ENCODE data around the gene HOXB3.
A peak's percentile ranks its signal among the peaks of the same experiment; 100 is the strongest.

Gene HOXB3

GRCh38 chr17:48612456-48612853 is 22.4 kb upstream of the HOXB3 start:
- no peak for DNase-seq (ENCODE audit: low spot score)

DNA sequence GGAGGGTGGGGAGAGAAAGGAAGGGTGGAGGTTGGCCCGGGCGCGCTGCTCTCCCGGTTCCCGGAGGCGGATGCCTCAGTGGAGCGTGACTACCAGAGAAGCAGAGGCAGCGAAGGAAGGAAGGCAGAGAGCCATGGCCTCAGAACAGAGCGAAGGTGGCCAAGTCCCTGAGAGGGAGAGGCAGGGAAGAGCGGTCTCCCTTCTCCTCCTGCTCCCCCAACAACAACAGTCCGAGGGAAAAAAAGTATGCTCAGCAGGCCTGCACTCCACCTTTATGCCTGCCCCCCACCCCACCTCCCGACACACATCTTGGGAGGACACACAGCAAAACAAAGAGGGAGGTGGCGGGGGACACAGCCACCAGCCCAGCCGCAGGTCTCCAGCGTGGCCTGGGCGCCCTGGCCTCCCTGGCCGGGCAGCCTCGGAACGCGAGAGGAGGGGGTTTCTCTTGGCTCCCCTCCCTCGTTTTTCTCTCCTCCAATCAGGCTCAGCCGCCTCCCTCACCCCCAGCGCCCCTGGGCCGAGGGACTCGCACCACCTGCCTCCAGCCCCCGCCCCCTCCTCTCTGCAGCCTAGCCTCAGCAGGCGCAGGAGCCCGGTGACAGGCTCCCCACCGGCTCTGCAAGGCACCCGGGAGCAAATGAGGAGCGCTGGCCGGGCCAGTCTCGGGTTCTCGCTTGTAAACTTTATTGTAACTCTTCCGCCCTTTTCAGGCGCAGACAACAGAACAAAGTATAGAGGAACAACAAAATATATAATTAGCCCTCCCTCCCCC is 21.8 kb upstream of the HOXB3 start:
- DNase-seq (ENCODE audit: low spot score): peak; percentile 35

DNA sequence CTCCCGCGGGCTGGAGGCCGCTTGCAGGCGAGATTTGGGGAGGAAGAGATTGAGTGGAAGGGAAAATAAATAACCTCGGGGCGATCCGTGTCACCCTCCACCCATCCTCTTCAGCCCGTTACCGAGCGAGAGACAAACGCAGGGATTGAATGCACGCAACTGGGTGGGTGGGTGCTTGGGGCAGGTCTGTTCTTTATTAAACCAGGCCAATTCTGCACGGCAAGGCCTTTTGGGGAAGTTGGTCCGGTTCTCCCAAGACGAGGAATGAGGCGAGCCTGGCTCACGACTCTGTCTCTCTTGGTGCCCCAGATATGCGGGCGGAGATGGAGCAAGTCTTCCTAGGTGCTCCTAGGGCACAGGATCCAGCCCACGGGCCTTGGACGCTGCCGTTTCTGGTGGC is 21.2 kb upstream of the HOXB3 start:
- no peak for DNase-seq (ENCODE audit: low spot score)

- peak; percentile 83 for DNase-seq (ENCODE audit: low spot score)
These were observed 20.5 kb upstream of the HOXB3 start, which contains the start of gene HOXB7 for GRCh38 chr17:48610282-48611211. Gene HOXB7, minus strand, starts transcription at chr17:48611017. Its CDS starts 99 bp downstream, at chr17:48610918.

DNA sequence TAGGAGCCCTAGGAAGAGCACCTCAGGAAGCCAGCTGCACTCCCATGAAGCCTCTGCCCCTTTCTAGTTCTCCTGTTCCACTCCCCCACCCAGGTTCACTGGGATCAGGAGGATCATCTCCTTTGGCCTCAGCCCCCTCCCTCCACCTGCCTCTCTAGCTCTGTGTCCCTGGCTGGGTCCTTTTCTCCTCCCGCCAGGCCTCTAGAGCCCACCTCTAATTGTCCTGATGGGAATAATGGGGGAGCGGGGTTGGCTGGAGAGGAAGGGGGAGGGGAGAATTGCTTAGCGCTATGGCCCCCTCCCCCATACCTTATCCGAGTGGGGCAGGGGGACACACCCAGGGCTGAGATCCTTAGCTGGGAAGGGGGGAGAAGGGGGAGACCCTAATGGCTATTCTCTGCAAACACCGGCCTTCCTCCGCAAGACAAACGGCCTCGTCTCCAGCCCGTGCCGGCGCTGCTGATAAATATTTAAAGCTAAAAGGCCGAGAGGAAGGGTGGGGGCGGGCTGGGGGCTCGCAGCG is 19.8 kb upstream of the HOXB3 start:
- no peak for DNase-seq (ENCODE audit: low spot score)

DNA sequence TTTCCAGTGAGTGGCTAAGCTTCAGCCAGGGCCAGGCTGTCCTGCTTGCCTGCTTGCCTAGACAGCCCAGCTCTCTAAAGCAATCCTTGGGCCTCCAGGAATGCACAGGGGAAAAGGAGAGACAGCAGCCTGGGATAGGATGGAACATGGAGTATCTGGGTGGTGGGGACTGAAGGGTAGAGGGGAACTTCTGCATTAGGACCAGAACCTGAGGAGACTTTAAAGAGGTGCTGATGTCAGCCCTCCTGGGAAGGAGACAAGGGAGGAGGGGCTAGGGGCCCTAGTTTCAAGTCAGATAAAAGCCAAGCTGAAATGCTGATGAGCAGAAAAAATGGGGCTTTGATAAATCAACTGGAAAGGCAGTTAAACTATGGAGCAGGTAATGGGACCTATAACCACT is 19.0 kb upstream of the HOXB3 start:
- DNase-seq (ENCODE audit: low spot score): no peak

DNA sequence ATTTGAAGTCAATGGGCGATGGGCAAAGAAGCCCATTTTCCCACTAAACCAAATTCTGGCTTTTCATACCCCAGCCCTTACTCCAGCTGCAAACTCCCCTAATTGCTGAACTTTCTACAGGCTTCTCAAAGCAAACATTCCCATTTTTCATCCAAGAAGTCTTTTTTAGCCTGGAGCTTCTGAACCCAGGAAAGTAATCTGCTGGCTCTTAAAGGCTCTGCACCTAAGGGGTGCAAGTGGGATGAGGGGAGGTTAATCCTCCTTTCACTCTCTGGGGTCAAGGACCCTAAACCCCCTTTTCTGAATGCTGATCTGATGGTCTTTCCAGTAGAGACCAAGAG is 18.4 kb upstream of the HOXB3 start:
- no peak for DNase-seq (ENCODE audit: low spot score)

- DNase-seq (ENCODE audit: low spot score): no peak
These were observed 17.0 kb upstream of the HOXB3 start for GRCh38 chr17:48606892-48607614.

- DNase-seq (ENCODE audit: low spot score): no peak
These were observed 16.2 kb upstream of the HOXB3 start for GRCh38 chr17:48605991-48606891.

GRCh38 chr17:48605409-48605919 is 15.4 kb upstream of the HOXB3 start:
- DNase-seq (ENCODE audit: low spot score): no peak

DNA sequence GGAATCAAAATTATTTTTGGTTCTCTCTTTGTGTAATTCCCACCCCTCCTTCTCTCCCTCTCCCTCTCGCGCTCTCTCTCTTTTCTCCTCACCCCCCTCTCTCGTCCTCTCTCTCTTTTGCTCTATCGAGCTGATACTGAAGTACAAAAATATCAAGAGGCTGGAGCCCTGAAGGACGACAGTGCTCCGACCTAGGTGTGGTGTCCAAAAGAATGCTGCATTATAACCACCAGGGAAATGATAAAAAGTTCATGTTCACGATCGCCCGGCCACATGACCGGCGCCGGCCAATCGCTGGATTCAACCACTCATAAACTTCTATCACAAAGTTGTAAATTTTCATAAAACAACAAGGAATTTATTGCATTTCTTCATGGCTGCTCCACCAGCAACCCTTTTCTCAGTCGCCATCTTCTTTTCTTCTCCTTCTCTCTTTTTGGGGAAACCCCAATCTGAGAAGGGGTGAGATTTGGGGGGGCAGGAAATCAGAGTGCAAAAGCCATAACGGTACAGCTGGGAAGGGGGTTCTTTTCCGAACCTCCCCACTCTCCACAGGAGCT is 14.8 kb upstream of the HOXB3 start, which contains the start of gene HOXB6:
Gene HOXB6 (minus strand): TSS at position 217 of the 560 bp plus-strand sequence. CDS start 6,836 bp downstream, outside the sequence.
- no peak for DNase-seq (ENCODE audit: low spot score)

- no peak for DNase-seq (ENCODE audit: low spot score)
These were observed 14.1 kb upstream of the HOXB3 start for GRCh38 chr17:48603959-48604769.

DNA sequence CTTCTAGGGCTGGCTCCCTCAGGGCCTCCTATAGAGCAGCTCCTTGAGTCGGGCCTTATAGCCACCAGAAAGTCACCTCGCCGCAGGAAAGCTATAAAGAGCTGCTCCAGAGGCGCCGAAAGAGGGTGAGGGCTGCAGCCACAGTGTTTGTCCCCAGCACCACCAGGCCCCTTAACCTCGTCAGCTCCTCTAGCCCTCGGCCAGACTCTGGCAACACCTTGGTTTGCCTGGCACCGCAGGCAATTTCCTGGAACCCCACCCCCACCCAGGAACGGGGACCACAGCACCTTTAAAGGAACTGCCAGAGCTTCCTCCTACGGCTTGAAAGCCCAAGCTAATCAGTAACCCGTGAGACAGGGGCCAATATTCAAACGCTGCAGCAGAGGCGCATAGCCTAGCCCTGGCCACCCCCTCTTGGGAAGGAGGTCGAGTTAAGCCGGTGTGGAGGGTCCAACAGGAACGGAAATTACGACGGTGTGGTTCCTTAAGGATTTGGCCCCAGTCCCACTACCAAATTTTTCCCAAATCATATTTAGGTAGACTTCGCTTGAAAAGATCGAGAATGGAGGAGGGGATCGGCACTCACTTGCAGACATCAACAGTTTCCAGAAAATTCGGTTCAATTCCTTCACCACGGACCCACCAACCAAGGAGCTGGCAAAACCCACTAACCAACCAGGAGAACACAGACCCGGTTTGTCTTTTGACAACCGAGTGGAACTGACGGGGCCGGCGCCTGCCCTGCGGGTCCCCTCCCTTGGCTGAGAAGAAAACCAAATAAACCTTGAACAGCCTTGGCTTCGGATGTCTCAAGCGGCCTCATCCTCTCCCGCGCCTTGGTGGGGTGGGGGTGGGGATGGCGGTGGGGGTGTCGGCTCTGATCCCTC is 11.7 kb upstream of the HOXB3 start:
- no peak for DNase-seq (ENCODE audit: low spot score)

DNA sequence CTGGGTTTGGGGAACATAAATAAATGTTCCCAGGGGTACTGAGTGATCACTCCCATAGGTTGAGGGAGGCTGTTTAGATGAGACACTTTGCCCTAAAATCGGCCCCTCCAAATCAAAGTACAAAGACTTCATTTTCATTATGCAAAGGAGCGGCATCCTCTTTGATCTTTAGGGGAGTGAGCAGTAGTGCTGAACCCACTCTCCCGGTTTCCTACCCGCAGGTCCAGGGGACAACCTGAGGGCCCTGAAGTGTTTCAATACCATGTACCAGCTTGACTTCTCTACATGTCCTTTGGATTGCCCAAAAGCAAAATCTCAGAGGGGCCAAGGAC is 11.1 kb upstream of the HOXB3 start:
- DNase-seq (ENCODE audit: low spot score): no peak

GRCh38 chr17:48600244-48601098 is 10.4 kb upstream of the HOXB3 start:
- no peak for DNase-seq (ENCODE audit: low spot score)

DNA sequence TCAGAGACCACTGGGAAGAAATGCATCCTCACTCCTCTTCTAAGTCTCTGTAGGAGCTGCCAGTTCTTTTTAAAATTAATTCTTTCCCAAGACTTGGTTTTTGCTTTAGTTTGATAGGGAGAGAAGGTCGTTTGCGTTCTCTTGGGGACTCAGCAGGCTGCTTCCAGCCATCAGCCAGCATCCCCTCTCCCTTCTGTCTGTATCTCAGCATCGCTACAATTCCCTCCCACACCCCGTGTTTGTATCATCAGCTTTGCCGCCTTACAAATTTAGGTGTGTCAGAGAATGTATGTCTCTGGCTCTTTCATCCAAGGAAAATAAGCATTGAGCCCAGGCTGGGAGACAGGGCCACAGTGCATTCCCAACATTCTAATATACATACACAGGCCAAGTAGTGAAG is 9.3 kb upstream of the HOXB3 start:
- no peak for DNase-seq (ENCODE audit: low spot score)

- no peak for DNase-seq (ENCODE audit: low spot score)
These were observed 8.7 kb upstream of the HOXB3 start for GRCh38 chr17:48598736-48599135.
